NCI-H2029 treated with DMSO at 0.1 percent for 48 hours (cell line): ENCODE results near the gene RFPL2.
"Not testable (repeated sequence)": the region's sequence is repeated elsewhere in the genome, so short reads cannot be mapped to it uniquely, and the experiment has no call there.

Experiments used
- DNase-seq: peaks from one replicate; lab custom pipeline; 2025; lab: John Stamatoyannopoulos, UW

Gene RFPL2

DNA sequence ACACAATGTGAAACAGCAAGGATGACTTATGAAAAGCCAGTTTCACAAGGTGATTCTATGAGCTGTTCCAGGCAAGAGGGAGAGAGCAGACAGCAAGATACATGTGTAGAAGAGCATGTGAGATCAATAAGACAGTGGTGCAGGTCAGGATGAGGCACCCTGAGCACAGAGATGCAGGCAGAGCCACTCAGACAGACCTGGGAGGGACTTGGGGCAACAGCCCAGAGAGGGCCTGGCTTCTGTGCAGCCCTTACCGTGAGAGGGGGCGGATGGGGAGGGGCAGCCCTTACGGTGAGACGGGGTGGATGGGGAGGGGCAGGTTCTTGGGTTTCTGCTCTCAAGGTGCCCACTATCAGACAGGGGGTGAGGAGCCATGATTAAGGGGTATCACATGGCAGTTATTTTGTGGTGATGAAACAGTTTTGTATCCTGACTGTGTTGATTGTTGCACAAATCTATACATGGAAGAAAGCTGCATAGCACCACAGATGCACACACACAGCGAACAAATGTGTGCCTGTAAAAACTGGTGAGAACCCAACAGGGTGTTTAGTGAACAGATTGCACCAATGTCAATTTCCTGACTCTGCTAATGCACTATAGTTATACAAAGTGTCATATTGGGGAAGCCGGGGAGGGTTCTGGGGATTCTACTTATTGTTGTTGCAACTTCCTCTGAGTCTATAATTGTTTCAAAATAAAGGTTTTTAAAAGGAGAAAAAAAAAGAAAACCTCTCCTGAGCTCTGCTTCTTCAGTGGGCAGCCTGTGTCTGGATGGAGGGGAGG, 40.6 kb downstream of the RFPL2 start:
- DNase-seq, result no peak

GRCh38 chr22:32160411-32160810, 44.5 kb downstream of the RFPL2 start:
- DNase-seq, result not testable (repeated sequence)

DNA sequence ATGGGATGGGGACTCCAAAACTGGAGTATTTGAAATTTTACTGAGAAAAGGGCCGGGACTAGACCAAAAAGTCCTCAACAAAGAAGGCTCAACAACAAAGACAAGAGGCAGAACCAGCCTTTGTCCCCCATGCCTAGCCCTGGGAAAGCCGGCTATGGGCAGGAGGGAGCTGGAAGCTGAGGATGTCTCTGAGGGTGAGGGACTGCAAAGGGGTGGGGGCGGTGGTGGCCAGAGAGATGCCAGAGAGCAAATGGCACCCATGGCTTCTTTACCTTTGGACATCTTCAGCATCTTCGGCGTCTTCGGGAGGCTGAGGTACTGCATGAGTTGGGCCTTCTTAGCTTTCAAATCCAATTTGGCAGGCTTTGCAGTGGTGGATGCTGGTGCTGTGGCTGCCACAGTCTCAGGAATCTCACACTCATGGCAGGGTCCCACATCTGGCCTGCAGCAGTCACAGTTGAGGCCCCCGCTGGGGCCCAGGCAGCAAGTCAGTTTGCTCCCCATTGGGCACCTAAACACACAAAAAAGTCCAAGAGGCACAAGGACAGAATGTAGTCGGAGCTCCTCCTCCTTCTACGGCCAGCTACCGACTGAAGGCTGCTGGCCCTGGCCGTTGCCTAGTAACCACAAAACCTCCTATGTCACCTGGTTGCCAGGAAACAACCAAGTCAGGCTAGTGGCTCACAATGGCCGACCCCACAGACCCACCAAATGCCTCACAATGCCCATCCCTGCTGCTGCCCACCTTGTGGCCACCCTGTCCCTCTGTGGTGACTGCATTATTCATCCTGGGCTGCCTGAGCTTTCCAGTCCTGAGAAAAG, 46.0 kb downstream of the RFPL2 start, which contains the start of gene C22orf42:
Gene C22orf42, minus strand, starts transcription at position 592 of the 822 bp plus-strand sequence. Its CDS starts 88 bp downstream, at position 504.
- no peak for DNase-seq

DNA sequence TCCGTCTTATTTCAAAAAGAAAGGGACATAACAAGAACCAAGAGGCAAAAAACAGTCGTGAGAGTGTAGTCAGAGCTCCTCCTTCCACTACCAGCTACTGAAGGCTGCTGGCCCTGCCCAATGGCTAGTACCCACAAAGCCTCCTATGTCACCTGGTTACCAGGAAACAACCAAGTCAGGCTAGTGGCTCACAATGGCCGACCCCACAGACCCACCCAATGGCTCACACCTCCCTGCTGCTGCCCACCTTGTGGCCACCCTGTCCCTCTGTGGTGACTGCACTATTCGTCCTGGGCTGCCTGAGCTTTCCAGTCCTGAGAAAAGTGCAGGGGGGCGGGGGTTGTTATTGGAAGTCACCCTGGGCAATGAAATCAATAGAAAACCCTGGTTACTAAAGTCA, 47.2 kb downstream of the RFPL2 start:
- DNase-seq, result not testable (repeated sequence)

- DNase-seq, result not testable (repeated sequence)
These were observed 50.1 kb downstream of the RFPL2 start for GRCh38 chr22:32154727-32155126.

DNA sequence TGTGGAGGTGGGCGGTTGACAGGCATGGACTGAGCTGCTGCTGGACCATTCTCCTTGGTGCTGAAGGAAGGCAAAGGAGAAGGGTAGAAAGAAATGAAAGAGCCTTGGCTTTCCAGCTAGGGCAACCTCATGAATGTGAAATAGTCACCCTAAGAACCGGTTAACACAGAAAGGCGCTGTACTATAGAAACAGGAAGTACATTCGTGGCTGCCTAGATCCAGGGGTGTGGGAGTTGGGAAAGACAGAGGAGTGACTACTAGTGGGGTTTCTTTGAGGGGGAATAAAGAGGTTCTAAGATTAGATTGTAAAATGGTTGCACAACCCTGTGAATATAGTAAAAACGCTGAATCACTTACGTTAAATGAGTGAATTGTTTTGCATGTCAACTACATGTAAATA, 53.2 kb downstream of the RFPL2 start:
- DNase-seq, result not testable (repeated sequence)

DNA sequence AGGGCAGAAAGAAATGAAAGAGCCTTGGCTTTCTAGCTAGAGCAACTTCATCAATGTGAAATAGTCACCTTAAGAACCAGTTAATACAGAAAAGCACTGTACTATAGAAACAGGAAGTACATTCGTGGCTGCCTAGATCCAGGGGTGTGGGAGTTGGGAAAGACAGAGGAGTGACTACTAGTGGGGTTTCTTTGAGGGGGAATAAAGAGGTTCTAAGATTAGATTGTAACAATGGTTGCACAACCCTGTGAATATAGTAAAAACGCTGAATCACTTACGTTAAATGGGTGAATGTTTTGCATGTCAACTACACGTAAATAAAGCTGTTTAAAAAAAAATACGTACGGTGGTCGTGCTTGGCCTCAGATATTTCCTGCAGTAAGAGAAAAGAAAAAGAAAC, 54.2 kb downstream of the RFPL2 start:
- not testable (repeated sequence) for DNase-seq

DNA sequence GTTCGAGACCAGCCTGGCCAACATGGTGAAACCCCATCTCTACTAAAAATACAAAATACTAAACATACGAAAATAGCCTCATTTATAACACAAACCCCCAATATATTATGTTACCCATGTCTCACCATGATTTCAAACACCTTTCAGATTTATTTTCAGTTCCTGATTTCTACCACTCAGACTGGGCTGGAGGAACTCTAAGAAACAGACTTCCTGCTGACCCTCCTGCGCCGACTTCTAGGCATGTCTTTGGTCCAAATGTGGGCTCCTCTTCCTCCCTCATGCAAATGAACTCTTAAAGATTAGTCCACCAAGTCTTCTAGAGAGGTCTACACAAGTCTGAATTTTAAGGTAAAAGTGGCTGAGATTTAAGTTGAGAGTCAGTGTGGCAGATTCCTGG, 56.5 kb downstream of the RFPL2 start:
- not testable (repeated sequence) for DNase-seq

GRCh38 chr22:32147128-32147527, 57.7 kb downstream of the RFPL2 start:
- not testable (repeated sequence) for DNase-seq

GRCh38 chr22:32144496-32145274, 60.2 kb downstream of the RFPL2 start:
- DNase-seq, result no peak

- DNase-seq, result no peak
These were observed 62.3 kb downstream of the RFPL2 start for GRCh38 chr22:32142600-32142999.

DNA sequence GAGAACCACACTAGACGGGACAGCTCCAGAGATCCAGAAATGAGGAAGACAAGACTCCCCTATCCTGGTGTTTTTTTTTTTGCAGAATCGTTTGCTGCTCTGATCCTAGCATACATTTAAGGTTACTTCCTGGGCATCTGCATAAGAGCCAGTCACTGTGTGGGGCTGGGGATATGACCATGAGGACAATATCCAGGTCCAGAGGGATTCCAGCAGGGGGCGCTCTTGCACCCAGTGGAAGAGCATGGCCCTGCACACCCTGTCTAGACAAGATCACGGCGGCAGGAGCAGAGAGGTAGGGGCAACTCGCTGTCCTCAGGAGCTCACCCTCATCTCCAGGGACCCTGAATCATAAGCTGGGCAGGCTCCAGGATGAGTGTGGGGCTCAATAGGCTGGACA, 64.2 kb downstream of the RFPL2 start:
- DNase-seq, result not testable (repeated sequence)
